ENCODE data around the gene ZC3H6.

Gene ZC3H6

DNA sequence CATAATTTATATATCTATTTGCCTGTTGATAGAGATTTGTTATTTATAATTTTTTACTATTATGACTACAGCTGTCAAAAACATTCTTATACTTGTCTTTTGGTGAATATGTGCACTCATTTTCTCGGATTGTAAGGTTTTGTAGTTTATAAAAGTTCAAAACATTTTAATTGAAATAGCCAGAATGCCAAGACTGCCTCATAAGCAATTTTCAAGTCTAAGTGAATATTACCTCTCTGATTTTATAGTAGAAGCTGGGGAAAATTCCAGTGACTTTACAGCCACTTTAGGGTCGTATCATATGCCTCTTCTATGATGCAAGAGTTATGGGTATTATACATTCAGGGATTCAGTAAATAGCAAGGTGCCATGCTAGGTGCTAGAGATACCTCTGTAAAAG, 21.0 kb downstream of the ZC3H6 start:
- no peaks in the 10 kb centered on the region for H3K36me3 ChIP-seq (ENCODE audit: insufficient read depth, insufficient read length, low read length)
- H3K4me1 ChIP-seq (ENCODE audit: insufficient read depth, insufficient read length), result no peaks in the 10 kb centered on the region

GRCh38 chr2:112301171-112301584, 25.8 kb downstream of the ZC3H6 start:
- TF ChIP-seq ZNF274 (IDR thresholded peaks at IDR 0.05; ENCODE audit: low read depth, low read length) (no peak), YY1 (IDR thresholded peaks at IDR 0.05; ENCODE audit: insufficient read depth, insufficient read length) (no peak), SUZ12 (IDR thresholded peaks at IDR 0.05; ENCODE audit: extremely low read depth, insufficient read depth, insufficient read length) (no peak)
- Histone ChIP-seq H3K9ac (ENCODE audit: insufficient read length, low read depth) (no peak overlapping the region), H3K4me3 (ENCODE audit: insufficient read length, low read depth) (no peak overlapping the region), H3K4me1 (ENCODE audit: insufficient read depth, insufficient read length) (no peaks in the 10 kb centered on the region), H3K36me3 (ENCODE audit: insufficient read depth, insufficient read length, low read length) (no peaks in the 10 kb centered on the region), H3K9me3 (ENCODE audit: insufficient read depth, low read length) (no peaks in the 10 kb centered on the region), H3K27me3 (ENCODE audit: insufficient read depth, insufficient read length) (no peaks in the 10 kb centered on the region)
- DNase-seq (ENCODE audit: low read depth, low spot score), result no peak

More for the DNA sequence above, 21.0 kb downstream of the ZC3H6 start:
- Histone ChIP-seq H3K9me3 (ENCODE audit: insufficient read depth, low read length) (no peaks in the 10 kb centered on the region), H3K9ac (ENCODE audit: insufficient read length, low read depth) (no peak overlapping the region), H3K27me3 (ENCODE audit: insufficient read depth, insufficient read length) (no peaks in the 10 kb centered on the region), H3K4me3 (ENCODE audit: insufficient read length, low read depth) (no peak overlapping the region)
- DNase-seq (ENCODE audit: low read depth, low spot score), result no peak
- TF ChIP-seq ZNF274 (IDR thresholded peaks at IDR 0.05; ENCODE audit: low read depth, low read length) (no peak), SUZ12 (IDR thresholded peaks at IDR 0.05; ENCODE audit: extremely low read depth, insufficient read depth, insufficient read length) (no peak), YY1 (IDR thresholded peaks at IDR 0.05; ENCODE audit: insufficient read depth, insufficient read length) (no peak)

DNA sequence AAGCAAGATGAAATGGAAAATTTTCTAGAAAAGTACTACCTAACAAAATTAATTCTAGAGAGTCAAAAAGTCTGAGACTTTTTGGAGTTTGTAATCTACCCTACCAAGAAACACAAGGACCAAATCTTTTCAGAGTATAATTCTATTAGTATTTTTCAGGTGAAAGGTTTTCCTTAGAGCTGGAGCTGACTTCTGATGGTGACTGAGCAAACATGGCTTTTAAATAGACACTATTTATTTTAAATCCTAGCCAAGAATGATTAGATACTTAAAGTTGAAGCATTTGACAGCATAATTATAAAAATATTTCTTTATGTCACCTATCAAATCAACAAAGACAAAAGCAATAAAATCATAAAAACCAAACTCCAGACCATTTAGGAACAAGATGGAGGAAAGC, 26.6 kb downstream of the ZC3H6 start:
- Histone ChIP-seq H3K4me1 (ENCODE audit: insufficient read depth, insufficient read length) (no peaks in the 10 kb centered on the region), H3K27me3 (ENCODE audit: insufficient read depth, insufficient read length) (no peaks in the 10 kb centered on the region), H3K9me3 (ENCODE audit: insufficient read depth, low read length) (no peaks in the 10 kb centered on the region), H3K9ac (ENCODE audit: insufficient read length, low read depth) (no peak overlapping the region), H3K4me3 (ENCODE audit: insufficient read length, low read depth) (no peak overlapping the region), H3K36me3 (ENCODE audit: insufficient read depth, insufficient read length, low read length) (no peaks in the 10 kb centered on the region)
- TF ChIP-seq ZNF274 (IDR thresholded peaks at IDR 0.05; ENCODE audit: low read depth, low read length) (no peak), YY1 (IDR thresholded peaks at IDR 0.05; ENCODE audit: insufficient read depth, insufficient read length) (no peak), SUZ12 (IDR thresholded peaks at IDR 0.05; ENCODE audit: extremely low read depth, insufficient read depth, insufficient read length) (no peak)
- DNase-seq (ENCODE audit: low read depth, low spot score), result no peak

DNA sequence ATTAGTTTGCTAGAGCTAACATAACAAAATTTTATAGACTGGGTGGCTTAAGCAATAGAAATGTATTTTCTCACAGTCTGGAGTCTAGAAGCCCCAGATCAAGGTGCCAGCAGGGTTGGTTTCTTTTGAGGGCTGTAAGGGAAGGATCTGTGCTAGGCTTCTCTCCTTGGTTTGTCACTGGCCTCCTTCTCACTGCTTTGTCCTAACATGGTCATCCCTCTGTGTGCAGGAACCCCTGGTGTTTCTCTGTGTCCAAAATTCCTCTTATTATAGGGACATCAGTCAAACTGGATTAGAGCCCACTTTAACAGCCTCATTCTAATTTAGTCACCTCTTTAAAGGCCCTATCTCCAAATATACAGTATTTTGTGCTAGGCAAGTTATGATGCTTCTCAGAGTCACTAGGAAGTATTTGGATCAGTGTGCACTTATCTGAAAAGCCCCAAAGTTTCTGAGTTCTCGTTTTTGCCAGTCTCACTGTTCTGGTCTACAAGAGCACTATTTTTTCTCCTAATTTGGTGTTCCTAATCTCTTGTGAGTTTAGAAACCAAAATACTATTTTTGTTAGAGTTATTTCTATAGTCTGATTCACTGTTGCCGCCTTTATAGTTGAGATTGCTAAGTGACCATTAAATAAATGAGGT, 29.0 kb downstream of the ZC3H6 start:
- no peaks in the 10 kb centered on the region for H3K27me3 ChIP-seq (ENCODE audit: insufficient read depth, insufficient read length)
- TF ChIP-seq ZNF274 (IDR thresholded peaks at IDR 0.05; ENCODE audit: low read depth, low read length) (no peak), SUZ12 (IDR thresholded peaks at IDR 0.05; ENCODE audit: extremely low read depth, insufficient read depth, insufficient read length) (no peak), YY1 (IDR thresholded peaks at IDR 0.05; ENCODE audit: insufficient read depth, insufficient read length) (no peak)
- no peak overlapping the region for H3K9ac ChIP-seq (ENCODE audit: insufficient read length, low read depth)
- no peak overlapping the region for H3K4me3 ChIP-seq (ENCODE audit: insufficient read length, low read depth)
- no peaks in the 10 kb centered on the region for H3K36me3 ChIP-seq (ENCODE audit: insufficient read depth, insufficient read length, low read length)
- DNase-seq (ENCODE audit: low read depth, low spot score), result no peak
- H3K9me3 ChIP-seq (ENCODE audit: insufficient read depth, low read length), result no peaks in the 10 kb centered on the region
- no peaks in the 10 kb centered on the region for H3K4me1 ChIP-seq (ENCODE audit: insufficient read depth, insufficient read length)

DNA sequence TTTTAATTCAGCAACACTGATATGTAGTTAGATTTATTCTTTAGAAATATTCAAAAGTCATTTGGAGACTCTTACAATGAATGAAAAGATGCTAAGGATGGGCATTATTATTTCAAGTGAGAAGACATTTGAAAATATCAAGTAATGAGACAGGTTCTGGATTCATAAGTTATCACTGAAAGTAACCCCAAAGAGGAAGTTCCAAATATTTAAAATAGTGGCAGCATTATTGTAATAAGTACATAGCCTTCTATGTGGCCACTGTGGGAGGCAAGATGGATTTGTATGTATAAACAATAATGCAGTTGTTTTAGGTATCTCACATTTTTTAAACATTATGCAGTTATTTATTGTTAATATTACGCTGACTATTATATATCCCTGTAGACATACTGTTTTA, 29.7 kb downstream of the ZC3H6 start:
- Histone ChIP-seq H3K27me3 (ENCODE audit: insufficient read depth, insufficient read length) (no peaks in the 10 kb centered on the region), H3K4me1 (ENCODE audit: insufficient read depth, insufficient read length) (no peaks in the 10 kb centered on the region), H3K9me3 (ENCODE audit: insufficient read depth, low read length) (no peaks in the 10 kb centered on the region), H3K4me3 (ENCODE audit: insufficient read length, low read depth) (no peak overlapping the region), H3K9ac (ENCODE audit: insufficient read length, low read depth) (no peak overlapping the region), H3K36me3 (ENCODE audit: insufficient read depth, insufficient read length, low read length) (no peaks in the 10 kb centered on the region)
- TF ChIP-seq YY1 (IDR thresholded peaks at IDR 0.05; ENCODE audit: insufficient read depth, insufficient read length) (no peak), ZNF274 (IDR thresholded peaks at IDR 0.05; ENCODE audit: low read depth, low read length) (no peak), SUZ12 (IDR thresholded peaks at IDR 0.05; ENCODE audit: extremely low read depth, insufficient read depth, insufficient read length) (no peak)
- no peak for DNase-seq (ENCODE audit: low read depth, low spot score)

- H3K9ac ChIP-seq (ENCODE audit: insufficient read length, low read depth), result no peak overlapping the region
- H3K4me1 ChIP-seq (ENCODE audit: insufficient read depth, insufficient read length), result no peaks in the 10 kb centered on the region
- H3K27me3 ChIP-seq (ENCODE audit: insufficient read depth, insufficient read length), result no peaks in the 10 kb centered on the region
- no peaks in the 10 kb centered on the region for H3K36me3 ChIP-seq (ENCODE audit: insufficient read depth, insufficient read length, low read length)
- no peak for TF ChIP-seq SUZ12 (IDR thresholded peaks at IDR 0.05; ENCODE audit: extremely low read depth, insufficient read depth, insufficient read length)
- no peak for TF ChIP-seq YY1 (IDR thresholded peaks at IDR 0.05; ENCODE audit: insufficient read depth, insufficient read length)
- no peak for TF ChIP-seq ZNF274 (IDR thresholded peaks at IDR 0.05; ENCODE audit: low read depth, low read length)
- H3K4me3 ChIP-seq (ENCODE audit: insufficient read length, low read depth), result no peak overlapping the region
- no peaks in the 10 kb centered on the region for H3K9me3 ChIP-seq (ENCODE audit: insufficient read depth, low read length)
- DNase-seq (ENCODE audit: low read depth, low spot score), result no peak
These were observed 35.5 kb downstream of the ZC3H6 start for GRCh38 chr2:112310906-112311305.

DNA sequence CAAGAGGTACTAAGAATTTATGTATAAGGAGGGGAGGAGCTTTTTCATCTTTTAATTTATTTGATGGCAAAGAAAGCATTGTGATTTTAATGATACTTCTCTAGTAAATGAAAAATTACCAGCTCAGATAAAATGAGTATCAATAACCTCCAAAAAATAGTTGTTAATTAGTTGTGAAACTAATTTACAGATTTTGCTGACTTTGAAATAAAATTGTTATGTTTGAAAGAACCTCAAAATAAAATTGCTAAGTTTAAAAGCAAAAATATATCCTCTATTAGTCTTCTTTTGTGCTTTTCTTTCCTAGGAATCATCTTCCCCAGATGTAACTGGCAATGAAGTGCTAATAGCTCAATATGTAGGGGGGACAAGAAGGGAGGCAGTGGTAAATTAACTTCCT, 36.5 kb downstream of the ZC3H6 start:
- Histone ChIP-seq H3K36me3 (ENCODE audit: insufficient read depth, insufficient read length, low read length) (no peaks in the 10 kb centered on the region), H3K4me1 (ENCODE audit: insufficient read depth, insufficient read length) (no peaks in the 10 kb centered on the region), H3K9ac (ENCODE audit: insufficient read length, low read depth) (no peak overlapping the region), H3K9me3 (ENCODE audit: insufficient read depth, low read length) (no peaks in the 10 kb centered on the region), H3K27me3 (ENCODE audit: insufficient read depth, insufficient read length) (no peaks in the 10 kb centered on the region), H3K4me3 (ENCODE audit: insufficient read length, low read depth) (no peak overlapping the region)
- TF ChIP-seq SUZ12 (IDR thresholded peaks at IDR 0.05; ENCODE audit: extremely low read depth, insufficient read depth, insufficient read length) (no peak), YY1 (IDR thresholded peaks at IDR 0.05; ENCODE audit: insufficient read depth, insufficient read length) (no peak), ZNF274 (IDR thresholded peaks at IDR 0.05; ENCODE audit: low read depth, low read length) (no peak)
- DNase-seq (ENCODE audit: low read depth, low spot score), result no peak
